NCI-H1092 (cell line): Measurements from ENCODE around the gene ENTPD2.

ENCODE experiments used
- DNase-seq: peaks from one replicate; lab custom pipeline; 2025; lab: John Stamatoyannopoulos, UW

ENTPD2 gene

GRCh38 chr9:137030006-137030405 is 23.9 kb downstream of the ENTPD2 start:
- DNase-seq, result no peak

GRCh38 chr9:137029058-137029936 is 24.6 kb downstream of the ENTPD2 start:
- DNase-seq, result peak; percentile 29

- DNase-seq, result peak; percentile 37
These were observed 25.4 kb downstream of the ENTPD2 start for GRCh38 chr9:137028263-137029057.

GRCh38 chr9:137027369-137028262 is 26.2 kb downstream of the ENTPD2 start, which contains the start of gene ABCA2:
ABCA2 (minus strand) TSS chr9:137028237; CDS start chr9:137028140, 97 bp downstream.
- DNase-seq, result no peak

- DNase-seq, result peak; percentile 31
These were observed 27.0 kb downstream of the ENTPD2 start for GRCh38 chr9:137026828-137027227.

GRCh38 chr9:137026384-137026783 is 27.5 kb downstream of the ENTPD2 start:
- DNase-seq, result no peak

- DNase-seq, result peak; percentile 20
These were observed 28.3 kb downstream of the ENTPD2 start for GRCh38 chr9:137025517-137025966.

- DNase-seq, result no peak
These were observed 30.3 kb downstream of the ENTPD2 start for GRCh38 chr9:137023583-137023991.

GRCh38 chr9:137023157-137023556 is 30.7 kb downstream of the ENTPD2 start:
- no peak for DNase-seq

- no peak for DNase-seq
These were observed 31.2 kb downstream of the ENTPD2 start for GRCh38 chr9:137022662-137023008.

- DNase-seq, result no peak
These were observed 31.7 kb downstream of the ENTPD2 start for GRCh38 chr9:137021979-137022661.

- no peak for DNase-seq
These were observed 32.3 kb downstream of the ENTPD2 start for GRCh38 chr9:137021568-137021978.

- DNase-seq, result no peak
These were observed 32.9 kb downstream of the ENTPD2 start for GRCh38 chr9:137020771-137021567.

- no peak for DNase-seq
These were observed 33.8 kb downstream of the ENTPD2 start for GRCh38 chr9:137019891-137020683.

GRCh38 chr9:137018761-137019559 is 34.9 kb downstream of the ENTPD2 start:
- no peak for DNase-seq

- no peak for DNase-seq
These were observed 35.9 kb downstream of the ENTPD2 start for GRCh38 chr9:137017791-137018497.

- DNase-seq, result no peak
These were observed 36.8 kb downstream of the ENTPD2 start for GRCh38 chr9:137017071-137017470.

GRCh38 chr9:137016436-137016835 is 37.4 kb downstream of the ENTPD2 start:
- no peak for DNase-seq
